Stimulated activated CD4-positive, alpha-beta T cell treated with anti-CD3 and anti-CD28 coated beads, Interleukin-1b, Interleukin-23, amount 100 ng/mL, for 1 hour (primary cell): ENCODE measurements around the gene CAND2.
A peak's percentile ranks its signal among the peaks of the same experiment; 100 is the strongest.

Source experiments
- DNase-seq, 2 donors: peaks; one replicate each; pipeline ENCODE4 v3.0.0-alpha.2; 2020; ENCODE audit warnings: low read depth in 2 of 2

The CAND2 gene

DNA sequence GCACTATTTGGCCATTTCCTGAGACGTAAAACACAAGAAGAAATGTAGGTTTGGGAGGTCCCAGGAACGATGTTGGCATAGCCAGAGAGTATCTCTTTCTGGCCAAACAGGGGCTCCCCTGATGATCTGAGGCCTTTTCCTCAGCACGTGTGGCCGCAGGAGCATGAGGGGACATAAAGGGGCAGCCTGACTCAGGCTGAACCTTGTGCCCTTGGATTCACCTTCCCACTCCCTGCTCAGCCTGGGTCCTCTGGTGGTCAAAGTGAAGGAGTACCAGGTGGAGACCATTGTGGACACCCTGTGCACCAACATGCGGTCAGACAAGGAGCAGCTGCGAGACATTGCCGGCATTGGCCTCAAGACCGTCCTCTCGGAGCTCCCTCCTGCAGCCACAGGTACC is 10.6 kb downstream of the CAND2 start:
- DNase-seq: no peak

DNA sequence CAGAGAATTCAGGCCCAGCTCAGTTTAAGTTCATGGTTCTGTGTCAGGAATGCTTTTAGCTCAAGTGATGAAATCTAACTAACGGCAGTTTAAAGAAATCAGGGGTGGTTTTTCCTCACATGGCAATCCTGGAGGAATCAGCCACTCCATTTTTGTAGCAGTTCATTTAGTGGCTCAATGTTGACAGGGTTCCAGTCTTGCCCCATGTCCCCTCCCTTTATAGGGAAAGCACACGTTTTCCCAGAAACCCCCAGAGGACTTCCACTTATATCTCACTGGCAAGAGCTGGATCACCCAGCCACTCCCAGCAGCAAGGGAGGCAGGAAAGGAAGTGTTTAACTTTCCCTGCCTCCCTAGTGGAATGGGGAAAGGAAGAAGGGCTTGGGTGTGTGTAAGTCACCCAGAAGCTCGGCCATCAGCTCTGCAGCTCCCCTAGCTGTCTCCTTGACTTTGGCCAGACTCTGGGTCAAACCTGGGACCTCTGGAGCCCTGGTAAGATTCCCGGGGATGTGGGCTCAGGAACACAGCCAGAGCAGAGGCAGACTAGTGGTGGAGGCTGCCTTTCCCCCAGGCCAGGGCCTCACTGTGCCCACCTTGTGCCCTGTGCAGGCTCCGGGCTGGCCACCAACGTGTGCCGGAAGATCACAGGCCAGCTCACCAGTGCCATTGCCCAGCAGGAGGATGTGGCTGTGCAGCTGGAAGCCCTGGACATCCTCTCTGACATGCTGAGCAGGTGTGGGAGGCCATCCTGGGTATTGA is 11.3 kb downstream of the CAND2 start:
- no peak for DNase-seq

DNA sequence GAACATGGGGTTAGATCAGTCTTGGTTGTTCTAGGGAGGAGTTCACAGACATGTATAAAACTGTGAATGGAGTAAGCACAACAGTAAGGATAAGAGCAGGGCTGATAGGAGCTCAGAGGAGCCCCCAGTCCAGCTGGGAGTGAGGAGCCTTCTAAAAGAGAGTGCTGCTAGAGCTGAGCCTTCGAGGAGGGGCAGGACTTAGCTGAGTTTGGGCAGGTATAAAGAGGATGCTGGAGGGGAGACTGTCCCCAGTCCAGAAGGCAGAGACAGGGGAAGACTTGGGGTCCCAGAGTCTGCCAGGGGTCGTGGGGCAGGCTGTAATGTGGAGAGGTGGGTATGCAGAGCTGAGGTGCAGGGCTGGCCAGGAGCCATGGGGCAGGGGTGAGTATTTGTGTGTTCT is 12.1 kb downstream of the CAND2 start:
- no peak for DNase-seq

DNA sequence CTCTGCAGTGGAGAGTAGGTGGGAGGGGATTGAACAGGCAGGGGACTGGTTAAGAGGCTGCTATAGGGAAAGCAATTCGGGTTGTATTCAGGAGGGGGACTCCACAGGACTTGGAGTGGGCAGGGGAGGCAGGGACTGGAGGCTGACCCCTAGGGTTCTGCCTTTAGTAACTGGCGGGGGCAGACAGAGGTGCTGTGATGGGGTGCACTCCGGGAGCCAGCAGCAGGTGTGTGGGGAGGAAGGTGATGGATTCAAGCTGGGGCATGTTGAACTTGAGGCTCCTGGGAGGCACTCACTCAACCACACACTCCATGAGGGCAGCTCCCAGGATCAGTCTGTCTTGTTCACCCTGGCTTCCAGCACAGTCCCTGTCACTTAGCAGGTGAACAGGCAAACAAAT is 12.5 kb downstream of the CAND2 start:
- no peak for DNase-seq

DNA sequence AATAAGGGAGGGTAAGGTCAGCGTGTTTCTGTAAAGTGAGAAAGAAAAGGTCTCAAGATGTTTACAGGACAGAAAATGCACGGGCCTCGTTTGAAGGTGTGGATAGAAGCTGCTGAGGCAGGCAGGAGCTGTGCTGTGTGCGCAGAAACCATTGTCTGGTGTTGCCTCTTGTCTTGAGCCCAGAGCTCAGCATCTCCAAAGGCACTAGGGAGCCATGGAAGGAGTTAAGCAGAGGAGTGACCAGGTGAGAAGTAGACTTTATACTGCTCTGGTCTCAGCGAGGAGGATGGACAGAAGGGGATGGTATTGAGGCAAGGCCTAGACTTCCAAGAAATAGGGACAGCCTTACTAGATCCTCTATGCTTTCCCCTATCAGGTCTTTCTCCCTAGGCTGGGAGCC is 13.0 kb downstream of the CAND2 start:
- DNase-seq: no peak

DNA sequence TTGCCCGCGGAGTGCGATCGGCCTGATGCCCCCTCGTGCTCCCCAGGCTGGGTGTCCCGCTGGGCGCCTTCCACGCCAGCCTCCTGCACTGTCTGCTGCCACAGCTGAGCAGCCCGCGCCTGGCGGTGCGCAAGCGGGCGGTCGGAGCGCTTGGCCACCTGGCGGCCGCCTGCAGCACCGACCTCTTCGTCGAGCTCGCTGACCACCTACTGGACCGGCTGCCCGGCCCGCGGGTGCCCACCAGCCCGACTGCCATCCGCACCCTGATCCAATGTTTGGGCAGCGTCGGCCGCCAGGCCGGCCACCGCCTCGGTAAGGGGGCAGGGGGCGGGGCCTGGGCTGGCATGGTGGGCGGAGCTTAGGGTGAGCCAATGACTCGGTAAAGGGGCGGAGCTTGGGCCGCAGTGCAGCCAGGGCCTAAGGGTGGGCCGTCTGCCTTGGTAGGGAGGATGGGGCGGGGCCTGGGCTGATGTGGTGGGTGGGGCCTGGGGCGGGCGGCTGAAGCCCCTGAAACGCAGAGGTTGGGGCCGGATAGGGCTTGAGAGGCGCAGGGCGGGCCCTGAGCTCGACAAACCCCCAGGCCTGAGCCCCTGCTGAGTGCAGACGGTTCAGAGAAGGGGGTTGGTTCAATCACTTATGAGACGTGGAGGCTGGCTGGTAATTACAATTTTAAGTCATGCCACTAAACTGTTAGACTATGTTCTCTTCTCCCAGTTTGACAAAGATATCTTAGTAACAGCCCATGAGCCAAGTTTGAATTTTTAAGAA is 13.7 kb downstream of the CAND2 start:
- DNase-seq: peak; percentile 87 to 92

DNA sequence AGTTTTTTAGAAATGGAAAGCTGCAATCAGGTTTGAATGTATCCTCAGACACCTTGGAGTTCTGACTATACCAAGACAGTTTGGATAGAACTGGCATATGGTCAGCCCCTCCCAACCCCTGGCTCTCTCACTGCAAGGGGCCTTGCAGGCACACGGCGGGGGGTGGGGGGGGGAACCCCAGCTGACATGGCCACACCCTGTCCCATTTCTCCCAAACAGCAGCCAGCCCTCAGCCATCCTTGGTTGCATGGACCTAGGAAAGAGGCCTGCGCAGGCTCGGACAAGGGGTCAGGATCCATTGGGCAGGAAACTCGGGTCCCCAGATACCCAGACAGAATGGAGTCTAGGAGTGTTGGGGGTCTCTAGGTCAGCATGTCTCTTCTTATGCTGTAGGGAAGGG is 14.5 kb downstream of the CAND2 start:
- DNase-seq: no peak

DNA sequence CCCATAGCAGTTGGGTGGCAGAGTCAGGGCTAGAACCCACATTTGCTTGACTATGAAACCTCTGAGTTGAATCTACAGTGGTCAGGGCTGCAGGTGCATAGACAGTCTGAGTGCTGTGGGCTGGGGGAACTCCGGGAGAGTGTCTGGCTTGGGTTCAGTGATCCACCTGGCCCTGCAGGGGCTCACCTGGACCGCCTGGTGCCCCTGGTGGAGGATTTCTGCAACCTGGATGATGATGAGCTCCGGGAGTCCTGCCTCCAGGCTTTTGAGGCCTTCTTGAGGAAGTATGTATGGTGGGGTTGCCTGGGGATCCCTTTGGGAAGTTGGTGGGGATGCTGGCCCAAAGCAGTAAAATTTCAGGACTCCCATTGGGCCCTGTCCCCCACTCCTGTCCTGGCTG is 16.3 kb downstream of the CAND2 start:
- DNase-seq: no peak

DNA sequence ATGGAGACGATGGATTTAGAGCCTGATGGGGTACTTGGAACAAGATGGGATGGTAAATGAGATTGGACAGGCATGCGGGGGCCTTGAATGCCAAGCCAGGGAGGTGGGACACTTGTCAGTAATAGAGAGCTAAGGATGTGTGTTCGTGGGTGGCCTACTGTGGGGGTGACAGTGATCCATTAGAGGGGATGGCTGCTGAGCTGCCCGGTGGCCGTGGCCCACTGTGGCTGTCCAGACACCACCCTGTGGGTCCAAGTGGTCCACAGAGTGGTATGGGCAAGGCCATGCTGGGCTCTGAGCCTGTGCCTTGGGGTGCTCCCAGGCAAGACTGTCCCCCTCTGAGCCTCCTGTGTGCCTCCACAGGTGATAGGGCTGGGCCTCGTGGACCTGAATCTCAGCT is 17.5 kb downstream of the CAND2 start:
- no peak for DNase-seq

DNA sequence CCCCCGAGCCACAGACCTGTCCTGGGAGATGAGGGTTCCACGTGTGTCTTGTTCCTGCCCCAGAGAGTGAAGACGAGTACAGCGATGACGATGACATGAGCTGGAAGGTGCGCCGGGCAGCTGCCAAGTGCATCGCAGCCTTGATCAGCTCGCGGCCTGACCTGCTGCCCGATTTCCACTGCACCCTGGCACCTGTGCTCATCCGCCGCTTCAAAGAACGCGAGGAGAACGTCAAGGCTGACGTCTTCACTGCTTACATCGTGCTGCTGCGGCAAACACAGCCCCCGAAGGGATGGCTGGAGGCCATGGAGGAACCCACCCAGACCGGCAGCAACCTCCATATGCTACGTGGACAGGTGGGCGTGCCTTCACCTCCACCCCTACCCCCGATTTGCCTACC is 18.6 kb downstream of the CAND2 start:
- DNase-seq: no peak

DNA sequence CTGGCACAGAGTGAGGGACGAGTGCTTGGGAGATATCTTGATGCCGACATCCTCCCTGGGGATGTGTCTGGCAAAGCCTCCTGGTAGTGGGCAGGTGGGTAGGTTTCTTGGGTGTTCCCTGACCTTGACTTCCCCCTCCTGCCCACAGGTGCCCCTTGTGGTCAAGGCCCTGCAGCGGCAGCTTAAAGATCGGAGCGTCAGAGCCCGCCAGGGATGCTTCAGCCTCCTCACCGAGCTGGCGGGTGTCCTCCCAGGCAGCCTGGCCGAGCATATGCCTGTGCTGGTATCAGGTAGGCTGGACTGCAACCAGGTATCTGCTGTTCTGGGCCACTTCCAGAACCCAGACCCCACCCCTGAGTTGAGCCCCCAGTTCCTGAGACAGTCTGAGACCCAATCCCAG is 19.2 kb downstream of the CAND2 start:
- DNase-seq: no peak

DNA sequence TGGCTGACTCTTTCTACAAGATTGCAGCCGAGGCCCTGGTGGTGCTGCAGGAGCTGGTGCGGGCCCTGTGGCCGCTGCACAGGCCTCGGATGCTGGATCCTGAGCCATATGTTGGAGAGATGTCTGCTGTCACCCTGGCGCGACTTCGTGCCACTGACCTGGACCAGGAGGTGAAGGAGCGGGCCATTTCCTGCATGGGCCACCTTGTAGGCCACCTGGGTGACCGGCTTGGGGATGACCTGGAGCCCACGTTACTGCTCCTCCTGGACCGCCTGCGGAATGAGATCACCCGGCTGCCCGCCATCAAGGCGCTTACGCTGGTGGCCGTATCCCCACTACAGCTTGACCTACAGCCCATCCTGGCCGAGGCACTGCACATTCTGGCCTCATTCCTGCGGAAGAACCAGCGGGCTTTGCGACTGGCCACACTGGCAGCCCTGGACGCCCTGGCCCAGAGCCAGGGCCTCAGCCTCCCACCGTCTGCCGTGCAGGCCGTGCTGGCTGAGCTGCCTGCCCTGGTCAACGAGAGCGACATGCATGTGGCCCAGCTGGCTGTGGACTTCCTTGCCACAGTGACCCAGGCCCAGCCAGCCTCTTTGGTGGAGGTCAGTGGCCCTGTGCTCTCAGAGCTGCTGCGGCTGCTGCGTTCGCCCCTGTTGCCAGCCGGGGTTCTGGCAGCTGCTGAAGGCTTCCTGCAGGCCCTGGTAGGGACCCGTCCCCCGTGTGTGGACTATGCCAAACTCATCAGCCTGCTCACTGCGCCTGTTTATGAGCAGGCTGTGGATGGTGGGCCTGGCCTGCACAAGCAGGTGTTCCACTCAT is 20.3 kb downstream of the CAND2 start:
- DNase-seq: no peak

DNA sequence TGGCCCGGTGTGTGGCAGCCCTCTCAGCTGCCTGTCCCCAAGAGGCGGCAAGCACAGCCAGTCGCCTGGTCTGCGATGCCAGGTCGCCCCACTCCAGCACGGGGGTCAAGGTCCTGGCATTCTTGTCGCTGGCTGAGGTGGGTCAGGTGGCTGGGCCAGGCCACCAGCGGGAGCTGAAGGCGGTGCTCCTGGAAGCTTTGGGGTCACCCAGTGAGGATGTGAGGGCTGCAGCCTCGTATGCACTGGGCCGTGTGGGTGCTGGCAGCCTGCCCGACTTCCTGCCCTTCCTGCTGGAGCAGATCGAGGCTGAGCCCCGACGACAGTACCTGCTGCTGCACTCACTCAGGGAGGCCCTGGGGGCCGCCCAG is 20.8 kb downstream of the CAND2 start:
- DNase-seq: no peak

DNA sequence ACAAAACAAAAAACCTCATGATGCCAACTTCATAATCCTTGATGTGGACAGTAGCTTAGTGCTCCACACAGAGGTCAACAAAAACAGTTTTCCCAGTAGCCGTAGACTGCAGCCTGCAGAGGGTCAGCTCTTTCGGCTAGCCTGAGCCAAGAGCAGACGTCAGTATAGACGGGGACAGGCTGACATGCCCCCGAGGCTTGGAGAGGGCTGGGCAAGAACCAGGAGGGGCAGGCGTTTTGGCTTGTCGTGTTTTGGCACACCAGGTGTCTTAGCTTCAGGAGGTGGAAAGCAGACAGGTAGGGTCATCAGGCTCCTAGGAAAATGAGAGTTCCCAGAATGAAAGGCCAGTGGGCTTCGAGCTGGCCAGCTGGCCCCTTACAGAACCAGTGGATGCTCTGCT is 21.8 kb downstream of the CAND2 start:
- DNase-seq: no peak

DNA sequence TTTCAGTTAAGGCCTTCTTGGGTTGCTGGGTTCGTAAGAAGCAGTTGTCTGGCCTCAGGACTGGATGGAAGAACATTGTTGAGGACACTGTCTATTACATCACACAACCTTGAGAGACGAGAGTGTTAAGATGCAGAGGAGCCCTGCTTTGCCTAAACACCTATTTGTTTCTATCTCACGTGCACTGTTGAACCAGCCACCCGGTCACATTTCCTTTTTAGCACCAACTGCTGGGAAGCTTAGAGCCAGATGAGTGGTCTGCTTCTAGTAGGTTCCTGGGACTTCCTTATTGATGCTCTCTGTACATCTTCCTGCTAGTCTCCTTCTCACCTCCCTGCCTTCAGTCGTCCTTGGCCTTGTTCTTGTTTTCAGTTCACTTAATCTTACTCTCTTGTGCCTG is 22.3 kb downstream of the CAND2 start:
- no peak for DNase-seq

DNA sequence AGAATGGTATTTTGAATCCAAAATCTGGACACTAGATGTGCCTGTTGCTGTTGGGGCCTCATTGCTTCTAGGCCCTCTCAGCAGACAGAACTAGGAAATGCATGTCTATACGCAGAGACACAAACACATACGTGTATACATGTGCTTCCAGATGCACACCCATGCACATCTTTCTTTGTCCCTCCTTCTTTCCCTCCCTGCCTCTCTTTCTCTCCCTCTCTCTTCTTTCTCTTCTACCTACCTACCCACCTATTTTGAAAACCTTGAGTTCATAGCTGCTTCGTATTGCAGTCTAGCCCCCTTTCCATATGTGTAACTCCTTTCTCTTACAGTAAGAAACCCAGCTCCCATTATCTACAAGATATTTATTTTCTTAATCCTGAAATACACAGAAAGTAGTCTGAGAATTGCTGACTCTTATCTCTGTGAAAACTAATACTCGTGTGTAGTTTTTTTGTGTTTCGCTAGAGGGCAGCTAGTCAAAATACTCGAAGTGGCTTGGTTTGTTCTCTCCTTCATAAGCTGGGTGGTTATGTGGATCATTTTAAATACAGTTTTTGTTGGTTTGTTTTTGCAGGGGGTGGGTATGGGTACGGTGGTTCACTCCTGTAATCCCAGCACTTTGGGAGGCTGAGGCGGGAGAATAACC is 26.4 kb downstream of the CAND2 start:
- DNase-seq: no peak

DNA sequence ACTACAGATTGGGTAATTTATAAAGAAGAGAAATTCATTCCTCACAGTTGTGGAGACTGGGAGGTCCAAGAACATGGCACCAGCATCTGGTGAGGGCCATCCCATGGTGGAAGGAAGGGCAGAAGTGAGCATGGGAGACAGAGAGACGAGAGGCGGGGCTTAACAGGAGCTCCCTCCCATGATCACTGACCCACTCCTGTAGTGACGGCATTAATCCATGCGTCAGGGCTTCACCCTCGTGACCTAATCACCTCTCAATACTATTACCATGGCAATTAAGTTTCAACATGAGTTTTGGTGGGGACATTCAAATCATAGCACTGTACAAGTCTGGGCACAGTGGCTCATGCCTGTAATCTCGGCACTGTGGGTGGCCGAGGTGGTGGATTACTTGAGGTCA is 27.8 kb downstream of the CAND2 start:
- DNase-seq: no peak

DNA sequence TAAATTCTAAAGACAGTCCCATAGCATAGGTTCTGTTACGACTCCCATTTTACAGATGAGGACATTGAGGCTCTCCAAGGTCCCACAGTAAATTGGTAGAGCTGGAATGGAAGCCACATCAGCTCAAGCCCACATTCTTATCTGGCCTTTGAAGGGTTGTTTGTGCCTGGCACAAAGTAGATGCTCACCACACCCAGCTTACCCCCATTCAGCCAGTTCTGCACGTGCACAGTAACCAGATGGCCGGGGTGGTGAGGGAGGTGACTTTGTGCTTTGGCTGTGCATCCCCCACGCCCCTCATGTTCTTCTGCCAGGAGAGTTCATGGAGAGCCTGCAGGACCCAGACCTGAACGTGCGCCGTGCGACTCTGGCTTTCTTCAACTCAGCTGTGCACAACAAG is 28.7 kb downstream of the CAND2 start:
- no peak for DNase-seq

DNA sequence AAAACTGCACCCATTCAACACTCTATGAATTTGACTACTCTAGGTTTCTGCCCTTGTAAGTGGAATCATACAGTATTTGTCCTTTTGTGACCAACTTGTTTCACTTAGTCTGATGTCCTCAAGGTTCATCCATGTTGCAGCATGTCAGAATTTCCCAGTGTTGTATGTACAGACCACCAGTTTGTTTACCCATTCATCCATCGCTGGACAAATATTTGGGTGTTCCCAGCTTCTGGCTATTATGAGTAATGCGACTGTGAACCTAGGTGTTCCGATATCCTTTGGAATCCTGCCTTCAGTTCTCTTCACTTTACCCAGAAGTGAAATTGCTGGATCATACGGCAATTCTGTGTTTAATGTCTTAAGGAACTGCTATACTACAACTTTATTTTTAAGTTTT is 32.3 kb downstream of the CAND2 start:
- DNase-seq: no peak

DNA sequence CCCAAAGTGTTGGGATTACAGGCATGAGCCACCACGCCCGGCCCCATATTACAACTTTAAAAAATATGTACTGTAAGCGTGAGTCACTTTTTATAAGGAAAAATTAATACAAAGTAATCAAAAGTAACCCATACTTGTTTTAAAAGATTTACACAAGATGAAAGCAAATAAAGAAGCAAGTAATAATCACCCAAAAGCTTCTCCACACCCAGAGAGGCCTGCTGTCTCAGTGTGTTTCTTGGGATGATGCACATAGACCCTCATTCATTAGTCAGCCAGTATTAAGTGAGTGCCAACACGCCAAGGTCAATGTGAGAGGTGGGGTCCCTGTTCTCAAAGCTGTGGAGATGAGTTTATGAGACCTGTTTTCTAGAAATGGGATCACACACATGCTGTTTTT is 32.9 kb downstream of the CAND2 start:
- DNase-seq: no peak

DNA sequence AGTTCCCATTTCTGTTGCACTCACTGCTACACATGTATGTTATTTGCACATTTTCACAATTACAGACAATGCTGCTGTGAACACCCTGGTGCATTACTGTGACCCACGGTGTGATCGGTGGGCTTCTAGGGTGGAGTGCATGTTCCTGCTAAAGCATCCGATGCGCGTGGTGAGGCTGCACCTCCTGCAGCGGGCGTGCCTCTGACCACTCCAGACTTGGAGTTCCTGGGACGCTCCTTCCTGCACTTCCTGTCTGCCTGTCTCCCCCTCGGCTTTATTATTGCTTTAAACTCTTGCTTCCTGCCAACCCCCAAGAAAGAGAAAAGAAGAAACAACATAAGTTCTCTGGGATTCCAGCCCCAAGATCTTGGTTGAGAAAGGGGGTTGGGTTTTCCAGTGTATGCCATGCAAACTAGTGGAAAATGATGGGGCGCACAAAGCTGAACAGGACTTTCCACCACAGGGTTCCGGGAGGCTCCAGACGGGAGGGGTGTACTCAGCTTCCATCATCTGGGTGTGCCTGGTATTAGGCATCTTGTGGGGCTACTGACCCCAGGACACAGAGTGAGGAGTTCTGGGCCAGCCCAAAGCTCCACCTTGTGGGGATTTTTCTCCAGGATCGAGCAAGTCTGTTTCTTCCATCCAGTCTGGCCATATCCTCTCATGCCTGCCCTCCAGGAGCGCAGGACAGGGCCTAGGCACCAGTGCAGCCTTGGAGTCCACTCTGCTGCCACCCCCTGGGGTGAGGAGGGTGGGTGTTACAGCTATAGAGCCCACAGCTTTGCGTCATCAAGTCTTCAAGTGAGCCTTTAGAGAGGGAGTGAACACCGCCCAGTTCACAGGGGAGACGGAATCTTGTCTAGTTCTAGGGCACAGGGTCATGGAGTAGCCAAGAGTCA is 33.7 kb downstream of the CAND2 start:
- DNase-seq: no peak
